H1 (cell line): ENCODE data around the gene NELFB. TPM values are rescaled to one million over a fixed set of nuclear protein-coding genes. Genes with fewer than 3 reads are reported as not detected.
A peak's percentile ranks its signal among the peaks of the same experiment; 100 is the strongest.

Source experiments
- CTCF ChIA-PET: fragments of 300-600 bp; sonication (Branson Sonifier 250); formaldehyde crosslinking; loops from one replicate; lab custom pipeline; 2021; ENCODE audit not compliant: partially characterized antibody; lab: Charles Lee
- POLR2A ChIA-PET: fragments of 300-600 bp; sonication (Branson Sonifier 250); formaldehyde crosslinking; loops from one replicate; lab custom pipeline; 2021; ENCODE audit warnings: inconsistent platforms; ENCODE audit not compliant: partially characterized antibody; lab: Charles Lee
- DNase-seq, 2 experiments: peaks; one replicate each; pipeline versions ENCODE4 v3.0.0 to v3.0.0-alpha.2; 2010 to 2022; ENCODE audit warnings: low spot score in 2 of 2, low read depth in 1 of 2, mixed read lengths in 1 of 2
- FAIRE-seq: peaks from 2 replicates; lab custom pipeline; 2011; peaks lifted over from hg19 to GRCh38; lab: Jason Lieb, UNC
- H2AFZ ChIP-seq: 2 replicates; pipeline ENCODE4 v1.8.1; 2012; ENCODE audit warnings: low read length, inconsistent platforms
- H2AK5ac ChIP-seq: 2 replicates; pipeline ENCODE4 v1.6.1; 2013; ENCODE audit warnings: low read depth, low read length
- H2BK120ac ChIP-seq: replicated peaks from 2 replicates; pipeline ENCODE3; 2013; ENCODE audit warnings: low read depth, low read length, inconsistent platforms
- H2BK12ac ChIP-seq: 2 replicates; pipeline ENCODE4 v1.6.1; 2013; ENCODE audit warnings: low read depth, low read length
- H2BK15ac ChIP-seq: 2 replicates; pipeline ENCODE4 v1.6.1; 2013; ENCODE audit warnings: low read length
- H2BK20ac ChIP-seq: 2 replicates; pipeline ENCODE4 v1.6.1; 2013; ENCODE audit warnings: low read length
- H2BK5ac ChIP-seq: 2 replicates; pipeline ENCODE4 v1.6.1; 2013; ENCODE audit warnings: low read depth, low read length
- H3K14ac ChIP-seq: 2 replicates; pipeline ENCODE4 v1.6.1; 2013; ENCODE audit warnings: inconsistent platforms; ENCODE audit not compliant: insufficient read length
- H3K18ac ChIP-seq: 2 replicates; pipeline ENCODE4 v1.6.1; 2013; ENCODE audit warnings: low read length; ENCODE audit errors: extremely low read depth
- H3K23ac ChIP-seq: 2 replicates; pipeline ENCODE4 v1.6.1; 2013; ENCODE audit warnings: inconsistent platforms; ENCODE audit not compliant: insufficient read length
- H3K23me2 ChIP-seq: 2 replicates; pipeline ENCODE4 v1.6.1; 2013; ENCODE audit warnings: low read depth, low read length
- H3K27ac ChIP-seq: 2 replicates; pipeline ENCODE4 v1.6.1; 2011; ENCODE audit warnings: low read depth, low read length, inconsistent platforms
- H3K27me3 ChIP-seq, 4 experiments: replicated peaks in 1 of 4; 1 replicate in 1 of 4; 2 replicates in 3 of 4; pipeline versions ENCODE4 v1.6.1 to v1.8.1; 2011 to 2013; ENCODE audit warnings: low read length in 3 of 4, mild to moderate bottlenecking in 3 of 4, inconsistent platforms in 2 of 4, mixed read lengths in 2 of 4, moderate library complexity in 1 of 4; ENCODE audit not compliant: control insufficient read depth in 3 of 4, insufficient read depth in 3 of 4; ENCODE audit errors: extremely low read depth in 1 of 4
- H3K36me3 ChIP-seq, 4 experiments: 2 replicates each; pipeline versions ENCODE4 v1.6.1 to v1.8.1; 2011 to 2013; ENCODE audit warnings: mild to moderate bottlenecking in 4 of 4, low read length in 3 of 4, moderate library complexity in 2 of 4, control low read depth in 1 of 4, inconsistent platforms in 1 of 4; ENCODE audit not compliant: insufficient read depth in 4 of 4, control insufficient read depth in 2 of 4
- H3K4ac ChIP-seq: replicated peaks from 2 replicates; pipeline ENCODE3; 2013; ENCODE audit warnings: low read length, low read depth, mixed read lengths, inconsistent platforms; ENCODE audit not compliant: insufficient read length
- H3K4me1 ChIP-seq, 4 experiments: replicated peaks in 1 of 4; 1 replicate in 1 of 4; 2 replicates in 3 of 4; pipeline versions ENCODE4 v1.6.1 to v1.8.1; 2011 to 2013; ENCODE audit warnings: low read length in 3 of 4, inconsistent platforms in 2 of 4, mixed read lengths in 1 of 4; ENCODE audit not compliant: insufficient read depth in 4 of 4, control insufficient read depth in 3 of 4
- H3K4me2 ChIP-seq, 2 experiments: 2 replicates each; pipeline versions ENCODE4 v1.6.1 to v1.8.1; 2011 to 2013; ENCODE audit warnings: low read depth in 2 of 2, low read length in 2 of 2, control low read depth in 1 of 2, inconsistent platforms in 1 of 2, mild to moderate bottlenecking in 1 of 2; ENCODE audit not compliant: insufficient read depth in 1 of 2
- H3K4me3 ChIP-seq, 4 experiments: fragments of 200-600, 300-600 bp in 1 of 4; sonication (generic), shearing (Covaris generic), sonication (Bioruptor Twin) in 1 of 4; 2 replicates each; pipeline versions ENCODE4 v1.5.1 to v1.8.1; 2011 to 2016; ENCODE audit warnings: low read length in 4 of 4, low read depth in 3 of 4, control low read depth in 2 of 4, inconsistent platforms in 2 of 4, mild to moderate bottlenecking in 2 of 4, mixed read lengths in 1 of 4, moderate library complexity in 1 of 4; ENCODE audit not compliant: insufficient read depth in 2 of 4; ENCODE audit errors: extremely low read depth in 1 of 4
- H3K56ac ChIP-seq: replicated peaks from 2 replicates; pipeline ENCODE3; 2013; ENCODE audit warnings: low read depth, mild to moderate bottlenecking, mixed read lengths, low read length, inconsistent platforms; ENCODE audit not compliant: insufficient read length
- H3K79me1 ChIP-seq: 2 replicates; pipeline ENCODE4 v1.6.1; 2013; ENCODE audit warnings: low read depth, low read length, control low read depth
- H3K79me2 ChIP-seq, 2 experiments: 2 replicates each; pipeline versions ENCODE4 v1.6.1 to v1.8.1; 2012 to 2013; ENCODE audit warnings: low read length in 2 of 2, mild to moderate bottlenecking in 2 of 2, inconsistent platforms in 1 of 2; ENCODE audit not compliant: insufficient read depth in 2 of 2, control insufficient read depth in 1 of 2
- H3K9ac ChIP-seq, 4 experiments: replicated peaks in 1 of 4; 1 replicate in 1 of 4; 2 replicates in 3 of 4; pipeline versions ENCODE4 v1.6.1 to v1.8.1; 2011 to 2013; ENCODE audit warnings: low read depth in 3 of 4, low read length in 3 of 4, control low read depth in 2 of 4, mild to moderate bottlenecking in 2 of 4, moderate library complexity in 2 of 4, inconsistent platforms in 1 of 4; ENCODE audit errors: extremely low read depth in 1 of 4
- H3K9me3 ChIP-seq, 2 experiments: 2 replicates each; pipeline versions ENCODE4 v1.6.1 to v1.8.1; 2012 to 2013; ENCODE audit warnings: mild to moderate bottlenecking in 2 of 2, moderate library complexity in 2 of 2, control low read depth in 1 of 2, inconsistent platforms in 1 of 2, low read depth in 1 of 2, low read length in 1 of 2, mixed read lengths in 1 of 2; ENCODE audit not compliant: insufficient read depth in 2 of 2
- H4K20me1 ChIP-seq, 2 experiments: replicated peaks in 1 of 2; 2 replicates each; pipeline versions ENCODE3 to v1.8.1; 2011 to 2013; ENCODE audit warnings: inconsistent platforms in 2 of 2, low read length in 2 of 2, mild to moderate bottlenecking in 1 of 2; ENCODE audit not compliant: insufficient read depth in 2 of 2, control insufficient read depth in 1 of 2
- H4K5ac ChIP-seq: 2 replicates; pipeline ENCODE4 v1.6.1; 2013; ENCODE audit warnings: low read length, low read depth, mixed read lengths, inconsistent platforms; ENCODE audit not compliant: insufficient read length
- H4K8ac ChIP-seq: 2 replicates; pipeline ENCODE4 v1.8.0; 2013; ENCODE audit warnings: mild to moderate bottlenecking, moderate library complexity, low read length, inconsistent platforms; ENCODE audit not compliant: insufficient read depth; ENCODE audit errors: extremely low read depth
- H4K91ac ChIP-seq: replicated peaks from 2 replicates; pipeline ENCODE3; 2013; ENCODE audit warnings: low read length, mixed read lengths, inconsistent platforms; ENCODE audit not compliant: insufficient read length
- CEBPB ChIP-seq: IDR thresholded peaks from 2 replicates; pipeline ENCODE4 v1.6.1; 2012; ENCODE audit warnings: low read depth, low read length
- CTBP2 ChIP-seq: IDR thresholded peaks from 2 replicates; pipeline ENCODE4 v1.7.0; 2011; ENCODE audit warnings: borderline replicate concordance, mild to moderate bottlenecking, moderate library complexity, mixed read lengths, low read length; ENCODE audit not compliant: insufficient read depth, insufficient read length
- FOSL1 ChIP-seq: IDR thresholded peaks from 2 replicates; pipeline ENCODE4 v1.6.1; 2011; ENCODE audit warnings: mild to moderate bottlenecking, low read depth, low read length, moderate library complexity; ENCODE audit not compliant: insufficient read depth
- GABPA ChIP-seq: IDR thresholded peaks from 2 replicates; pipeline ENCODE4 v1.6.1; 2011; ENCODE audit warnings: mild to moderate bottlenecking, low read length, moderate library complexity, borderline replicate concordance; ENCODE audit not compliant: insufficient read depth
- NRF1 ChIP-seq: IDR thresholded peaks from 2 replicates; pipeline ENCODE4 v1.6.1; 2011; ENCODE audit warnings: mild to moderate bottlenecking, low read depth, low read length, improper control_type of control experiment
- PHF8 ChIP-seq: fragments of 200-600 bp; sonication (generic); conservative IDR thresholded peaks from 2 replicates; pipeline ENCODE4 v1.7.1; 2012; ENCODE audit warnings: low read depth, mild to moderate bottlenecking, inconsistent platforms, low read length, moderate library complexity
- RAD21 ChIP-seq, 2 experiments: IDR thresholded peaks in 1 of 2; conservative IDR thresholded peaks in 1 of 2; 2 replicates each; pipeline ENCODE4 v1.6.1; 2011; ENCODE audit warnings: low read depth in 2 of 2, low read length in 2 of 2, improper control_type of control experiment in 1 of 2, inconsistent platforms in 1 of 2, mild to moderate bottlenecking in 1 of 2, moderate library complexity in 1 of 2
- SIRT6 ChIP-seq: IDR thresholded peaks from one replicate; pipeline ENCODE4 v1.7.1; 2012; ENCODE audit warnings: low read length, inconsistent platforms
- TBP ChIP-seq: IDR thresholded peaks from 2 replicates; pipeline ENCODE4 v1.6.1; 2011; ENCODE audit warnings: low read depth, low read length, improper control_type of control experiment
- TEAD4 ChIP-seq: IDR thresholded peaks from 2 replicates; pipeline ENCODE4 v1.6.1; 2012; ENCODE audit warnings: low read depth, low read length, inconsistent platforms, mixed read lengths
- WGBS, 2 experiments: shearing (Covaris generic) in 1 of 2; methylation state at CpG; one replicate each; pipeline versions ENCODE4 v1.1.6 to v1.1.7; 2013 to 2015; ENCODE audit warnings: low lambda C conversion rate in 2 of 2, mixed read lengths in 2 of 2, inconsistent platforms in 1 of 2, low coverage in 1 of 2, missing lambda C conversion rate in 1 of 2; ENCODE audit not compliant: insufficient replicate concordance in 2 of 2, insufficient coverage in 1 of 2, insufficient read length in 1 of 2; ENCODE audit errors: extremely low coverage in 1 of 2, missing lambda C conversion rate in 1 of 2; 5-methylcytosine and 5-hydroxymethylcytosine counted together
- polyA plus RNA-seq, 7 experiments: library from polyadenylated mRNA; depleted of rRNA in 3 of 7; stranded (reverse) in 5 of 7; unstranded in 2 of 7; fragments of >200 nt in 5 of 7; fragments of 200-250 nt in 2 of 7; gene quantifications; 1 replicate in 5 of 7; 2 replicates in 1 of 7; 4 replicates in 1 of 7; pipeline versions ENCODE4 v1.2.1 to v1.2.3, GENCODE V29; 2011 to 2013; ENCODE audit warnings: missing spikeins in 2 of 7, mixed read lengths in 2 of 7
- total RNA-seq: library from RNA; stranded (reverse); fragmentation: NEBNext Ultra II Directional; extraction: Animal tissue kit (Norgen Biotek cat#: 25700); gene quantifications from 2 replicates; pipeline ENCODE4 v1.2.1, GENCODE V29; 2021
- TF ChIP-seq, protein P1 (sequence below): IDR thresholded peaks from 2 replicates; pipeline ENCODE4 v1.6.1; 2011; ENCODE audit warnings: low read length, improper control_type of control experiment

The NELFB gene
- total and polyA plus RNA-seq, 2 of the 8 experiments (the other 6 are each of a cell fraction or from before 2014, with no cell fraction given), result 57.6 to 78.0 TPM

DNA sequence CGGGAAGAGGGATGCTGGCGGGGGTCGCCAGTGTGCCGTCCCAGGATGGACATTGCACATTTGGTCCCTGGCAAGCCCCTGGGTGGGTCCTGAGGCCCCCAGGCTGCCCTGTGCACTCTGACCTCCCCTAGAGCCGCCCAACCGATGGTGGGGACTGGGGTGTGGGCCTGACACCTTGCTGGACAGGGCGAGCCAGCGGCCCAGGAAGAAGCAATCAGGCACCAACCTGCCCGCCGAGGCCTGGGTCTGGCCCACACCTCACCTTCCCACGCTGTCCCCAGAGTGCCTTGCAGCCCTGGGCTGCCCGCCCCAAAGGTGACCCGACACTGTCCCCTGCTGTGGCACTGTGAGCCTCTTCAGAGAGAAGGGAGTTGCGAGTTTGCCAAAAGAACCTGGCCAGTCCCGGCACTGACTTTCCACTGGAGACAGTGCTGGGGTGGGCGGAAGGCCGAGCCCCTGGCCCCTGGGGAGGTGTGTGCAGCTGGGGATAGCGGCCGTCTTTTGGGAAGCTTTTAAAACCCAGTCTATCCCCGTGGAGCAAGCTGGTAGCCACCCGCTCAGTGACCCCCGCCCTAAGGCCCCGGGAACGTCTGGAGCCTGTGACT is 58.9 kb downstream of the NELFB start:
- Histone ChIP-seq H3K14ac (no peak overlapping the region), H3K4me2 (no peak overlapping the region), H3K4me1 (peaks cover 0 to 22% (median 13%) of the 10 kb centered on the region in 4 experiments; a peak in 6 of 7 replicates), H3K23ac (no peak overlapping the region), H2BK120ac (no peak overlapping the region), H2BK20ac (no peak overlapping the region), H2AK5ac (peak overlapping the region; percentile 9; the same call in 1 of the 2 replicates), H3K79me1 (no peaks in the 10 kb centered on the region), H2BK5ac (no peak overlapping the region; the same call in 1 of the 2 replicates), H2BK12ac (no peak overlapping the region), H3K9ac (no peak overlapping the region), H2BK15ac (no peak overlapping the region; the same call in 1 of the 2 replicates), H2AFZ (no peak overlapping the region), H3K4ac (no peak overlapping the region), H4K5ac (no peak overlapping the region), H3K27ac (no peak overlapping the region), H3K18ac (no peak overlapping the region; the same call in 1 of the 2 replicates), H3K27me3 (peaks cover 0 to 4% (median 0%) of the 10 kb centered on the region in 4 experiments; a peak in 1 of 7 replicates), H3K4me3 (no peak overlapping the region), H3K56ac (no peak overlapping the region), H4K91ac (no peak overlapping the region), H4K20me1 (no peaks in the 10 kb centered on the region), H3K79me2 (no peaks in the 10 kb centered on the region), H4K8ac (no peak overlapping the region), H3K9me3 (no peaks in the 10 kb centered on the region), H3K23me2 (no peaks in the 10 kb centered on the region; the same call in 1 of the 2 replicates), H3K36me3 (no peaks in the 10 kb centered on the region)
- FAIRE-seq, result no peak
- no peak for DNase-seq
- ChIA-PET CTCF (interaction anchor here (1.2 to 5.7 kb wide), 2 partner anchors 11 to 78 kb away, joined by 4 to 55 read pairs; partner anchors contain the start of gene NRARP), POLR2A (interaction anchor here (1.6 to 11.9 kb wide), 2 partner anchors 14 to 37 kb away, joined by 6 to 129 read pairs; partner anchors contain the start of genes NRARP and TOR4A)
- 81% methylated on average over 19 of the region's 24 CpGs; no CpG with 5 or more reads in 1 of the 2 experiments for WGBS, 2 experiments
- TF ChIP-seq SIRT6 (no peak), NRF1 (no peak), CEBPB (no peak), GABPA (no peak), FOSL1 (no peak), TBP (no peak), TEAD4 (no peak), CTBP2 (no peak), RAD21 (IDR thresholded peaks at IDR 0.05 in 1 of 2, conservative IDR thresholded peaks at IDR 0.05 in 1 of 2; ENCODE audit: low read depth in 2 of 2, low read length in 2 of 2) (no peak), PHF8 (no peak)
- TF ChIP-seq, protein P1, sequence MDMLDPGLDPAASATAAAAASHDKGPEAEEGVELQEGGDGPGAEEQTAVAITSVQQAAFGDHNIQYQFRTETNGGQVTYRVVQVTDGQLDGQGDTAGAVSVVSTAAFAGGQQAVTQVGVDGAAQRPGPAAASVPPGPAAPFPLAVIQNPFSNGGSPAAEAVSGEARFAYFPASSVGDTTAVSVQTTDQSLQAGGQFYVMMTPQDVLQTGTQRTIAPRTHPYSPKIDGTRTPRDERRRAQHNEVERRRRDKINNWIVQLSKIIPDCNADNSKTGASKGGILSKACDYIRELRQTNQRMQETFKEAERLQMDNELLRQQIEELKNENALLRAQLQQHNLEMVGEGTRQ, result no peak
